WTC11 (cell line): ENCODE measurements around the gene PARP12. TPM values are rescaled to one million over a fixed set of nuclear protein-coding genes. Genes with fewer than 3 reads are reported as not detected.

ENCODE experiments used
- ATAC-seq: fragments of 200-7000 bp; cut with Tn5 transposase; 2 replicates; pipeline ENCODE4 v1.10.0; 2021; ENCODE audit warnings: mild to moderate bottlenecking, moderate library complexity
- CTCF ChIA-PET: fragments of 300-600 bp; sonication (Branson Sonifier 250); formaldehyde crosslinking; loops from one replicate; lab custom pipeline; 2021; ENCODE audit warnings: antibody characterized with exemption; lab: Charles Lee
- POLR2A ChIA-PET: fragments of 350-600 bp; sonication (Branson Sonifier 250); formaldehyde crosslinking; loops from one replicate; lab custom pipeline; 2021; ENCODE audit warnings: antibody characterized with exemption; lab: Charles Lee
- DNase-seq: peaks from one replicate; pipeline ENCODE4 v3.0.0; 2021; ENCODE audit warnings: low spot score
- H3K27ac Mint-ChIP-seq: 2 replicates; pipeline ENCODE4 v1.8.0; 2021; ENCODE audit warnings: mixed read lengths
- H3K27me3 Mint-ChIP-seq: 2 replicates; pipeline ENCODE4 v1.8.0; 2021; ENCODE audit warnings: low read depth, mild to moderate bottlenecking, moderate library complexity, mixed read lengths
- H3K36me3 Mint-ChIP-seq: 2 replicates; pipeline ENCODE4 v1.8.0; 2021; ENCODE audit warnings: mixed read lengths
- H3K4me1 Mint-ChIP-seq: 2 replicates; pipeline ENCODE4 v1.8.0; 2022; ENCODE audit warnings: mixed read lengths
- H3K4me3 Mint-ChIP-seq: 2 replicates; pipeline ENCODE4 v1.8.0; 2021; ENCODE audit warnings: mild to moderate bottlenecking, moderate library complexity, mixed read lengths
- H3K9me3 Mint-ChIP-seq: 2 replicates; pipeline ENCODE4 v1.8.0; 2021; ENCODE audit warnings: mixed read lengths
- EMX1 ChIP-seq: fragments of 250-450 bp; sonication (Bioruptor Pico); IDR thresholded peaks from 2 replicates; pipeline ENCODE4 v1.8.0; 2021; ENCODE audit warnings: mild to moderate bottlenecking
- GRHL2 ChIP-seq: fragments of 250-450 bp; sonication (Bioruptor Pico); IDR thresholded peaks from 2 replicates; pipeline ENCODE4 v1.8.0; 2022; ENCODE audit warnings: mild to moderate bottlenecking, moderate library complexity; ENCODE audit not compliant: insufficient replicate concordance, severe bottlenecking
- GTF2I ChIP-seq: fragments of 250-450 bp; sonication (Bioruptor Pico); conservative IDR thresholded peaks from 2 replicates; pipeline ENCODE4 v1.4.0; 2021; ENCODE audit warnings: mild to moderate bottlenecking
- JUN ChIP-seq: sonication (generic); formaldehyde crosslinking; IDR thresholded peaks from 2 replicates; pipeline ENCODE4 v1.8.0; 2023; ENCODE audit warnings: mild to moderate bottlenecking, missing genetic modification reagents
- RELA ChIP-seq: sonication (generic); formaldehyde crosslinking; IDR thresholded peaks from 2 replicates; pipeline ENCODE4 v1.8.1; 2022; ENCODE audit warnings: missing genetic modification reagents, mild to moderate bottlenecking, borderline replicate concordance
- ZNF138 ChIP-seq: sonication (generic); formaldehyde crosslinking; conservative IDR thresholded peaks from 2 replicates; pipeline ENCODE4 v1.8.1; 2022; ENCODE audit warnings: mild to moderate bottlenecking, moderate library complexity, missing genetic modification reagents
- ZNF219 ChIP-seq: sonication (generic); formaldehyde crosslinking; IDR thresholded peaks from 2 replicates; pipeline ENCODE4 v1.8.0; 2023; ENCODE audit warnings: missing genetic modification reagents, mild to moderate bottlenecking, borderline replicate concordance
- ZNF317 ChIP-seq: sonication (generic); formaldehyde crosslinking; IDR thresholded peaks from 2 replicates; pipeline ENCODE4 v1.8.1; 2023; ENCODE audit warnings: low read depth, mild to moderate bottlenecking, moderate library complexity, missing genetic modification reagents, borderline replicate concordance
- ZNF423 ChIP-seq: fragments of 250-450 bp; sonication (Bioruptor Pico); IDR thresholded peaks from 2 replicates; pipeline ENCODE4 v2.1.2; 2022; ENCODE audit warnings: mild to moderate bottlenecking, moderate library complexity
- total RNA-seq: library from RNA; stranded (reverse); gene quantifications from 3 replicates; pipeline ENCODE4 v1.2.3, GENCODE V29; 2021
- TF ChIP-seq, protein P1 (sequence below): sonication (generic); formaldehyde crosslinking; IDR thresholded peaks from 2 replicates; pipeline ENCODE4 v1.8.1; 2023; ENCODE audit warnings: mild to moderate bottlenecking, missing genetic modification reagents, moderate library complexity
- TF ChIP-seq, protein P2 (sequence below): sonication (generic); formaldehyde crosslinking; conservative IDR thresholded peaks from 2 replicates; pipeline ENCODE4 v1.8.1; 2023; ENCODE audit warnings: mild to moderate bottlenecking, low read depth, missing genetic modification reagents, moderate library complexity
- TF ChIP-seq, protein P3 (sequence below): sonication (generic); formaldehyde crosslinking; IDR thresholded peaks from 2 replicates; pipeline ENCODE4 v1.8.1; 2023; ENCODE audit warnings: mild to moderate bottlenecking, missing genetic modification reagents, moderate library complexity
- TF ChIP-seq, protein P4 (sequence below): sonication (generic); formaldehyde crosslinking; IDR thresholded peaks from 2 replicates; pipeline ENCODE4 v1.8.1; 2022; ENCODE audit warnings: mild to moderate bottlenecking, moderate library complexity, missing genetic modification reagents
- TF ChIP-seq, protein P5 (sequence below): sonication (generic); formaldehyde crosslinking; IDR thresholded peaks from 2 replicates; pipeline ENCODE4 v1.8.1; 2023; ENCODE audit warnings: mild to moderate bottlenecking, missing genetic modification reagents
- TF ChIP-seq, protein P6 (sequence below): fragments of 200-600 bp; IDR thresholded peaks from 2 replicates; pipeline ENCODE4 v1.8.0; 2022; ENCODE audit warnings: antibody characterized with exemption
- TF ChIP-seq, protein P7 (sequence below): fragments of 250-450 bp; sonication (Bioruptor Pico); IDR thresholded peaks from 2 replicates; pipeline ENCODE4 v2.1.2; 2022; ENCODE audit warnings: mild to moderate bottlenecking, moderate library complexity
- TF ChIP-seq, protein P8 (sequence below): sonication (generic); formaldehyde crosslinking; IDR thresholded peaks from 2 replicates; pipeline ENCODE4 v1.8.1; 2022; ENCODE audit warnings: mild to moderate bottlenecking, missing genetic modification reagents, moderate library complexity, borderline replicate concordance
- TF ChIP-seq, protein P9 (sequence below): sonication (generic); formaldehyde crosslinking; IDR thresholded peaks from 2 replicates; pipeline ENCODE4 v1.8.1; 2022; ENCODE audit warnings: low read depth, mild to moderate bottlenecking, moderate library complexity, missing genetic modification reagents, borderline replicate concordance

Gene PARP12
- total RNA-seq, 1 experiment from 2014 or later = 9.1 TPM

DNA sequence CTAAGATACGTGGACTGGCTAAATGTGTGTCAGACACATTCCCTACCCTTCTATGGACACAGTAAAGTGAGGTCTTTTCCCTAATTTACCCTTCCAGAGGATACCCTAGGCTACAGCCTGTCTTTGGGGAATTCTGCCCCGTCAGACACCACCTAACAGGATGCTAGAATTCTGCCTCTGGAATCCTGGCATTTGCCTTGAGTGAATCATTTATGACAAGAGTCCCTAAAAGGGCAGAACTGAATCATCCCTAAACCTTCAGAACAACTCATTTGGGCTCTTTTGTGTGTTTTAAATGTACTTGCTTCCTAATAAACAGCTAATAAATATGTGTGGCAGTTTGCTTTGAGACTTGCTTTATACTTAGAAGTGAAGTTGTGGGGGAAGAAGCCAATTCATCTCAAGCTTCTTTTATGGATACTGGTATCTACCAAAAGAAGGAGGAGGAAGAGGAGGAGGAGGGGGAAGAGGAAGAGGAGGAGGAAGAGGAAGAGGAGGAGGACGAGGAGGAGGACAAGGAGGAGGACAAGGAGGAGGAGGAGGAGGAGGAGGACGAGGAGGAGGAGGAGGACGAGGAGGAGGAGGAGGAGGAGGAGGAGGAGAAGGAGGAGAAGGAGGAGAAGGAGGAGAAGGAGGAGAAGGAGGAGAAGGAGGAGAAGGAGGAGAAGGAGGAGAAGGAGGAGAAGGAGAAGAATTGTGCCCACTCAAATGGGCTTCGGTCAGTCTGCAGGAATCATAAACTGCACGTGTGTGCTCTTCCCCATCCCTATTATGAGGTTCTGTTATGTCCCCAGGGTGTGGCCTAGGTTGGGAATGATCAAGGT lies 27.1 kb downstream of the PARP12 start (continued):
- TF ChIP-seq EMX1 (no peak), ZNF138 (CRISPR knock-in tag) (no peak), JUN (CRISPR knock-in tag) (no peak)
- TF ChIP-seq, protein P1, sequence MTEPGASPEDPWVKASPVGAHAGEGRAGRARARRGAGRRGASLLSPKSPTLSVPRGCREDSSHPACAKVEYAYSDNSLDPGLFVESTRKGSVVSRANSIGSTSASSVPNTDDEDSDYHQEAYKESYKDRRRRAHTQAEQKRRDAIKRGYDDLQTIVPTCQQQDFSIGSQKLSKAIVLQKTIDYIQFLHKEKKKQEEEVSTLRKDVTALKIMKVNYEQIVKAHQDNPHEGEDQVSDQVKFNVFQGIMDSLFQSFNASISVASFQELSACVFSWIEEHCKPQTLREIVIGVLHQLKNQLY (CRISPR knock-in tag) = no peak
- TF ChIP-seq, protein P2, sequence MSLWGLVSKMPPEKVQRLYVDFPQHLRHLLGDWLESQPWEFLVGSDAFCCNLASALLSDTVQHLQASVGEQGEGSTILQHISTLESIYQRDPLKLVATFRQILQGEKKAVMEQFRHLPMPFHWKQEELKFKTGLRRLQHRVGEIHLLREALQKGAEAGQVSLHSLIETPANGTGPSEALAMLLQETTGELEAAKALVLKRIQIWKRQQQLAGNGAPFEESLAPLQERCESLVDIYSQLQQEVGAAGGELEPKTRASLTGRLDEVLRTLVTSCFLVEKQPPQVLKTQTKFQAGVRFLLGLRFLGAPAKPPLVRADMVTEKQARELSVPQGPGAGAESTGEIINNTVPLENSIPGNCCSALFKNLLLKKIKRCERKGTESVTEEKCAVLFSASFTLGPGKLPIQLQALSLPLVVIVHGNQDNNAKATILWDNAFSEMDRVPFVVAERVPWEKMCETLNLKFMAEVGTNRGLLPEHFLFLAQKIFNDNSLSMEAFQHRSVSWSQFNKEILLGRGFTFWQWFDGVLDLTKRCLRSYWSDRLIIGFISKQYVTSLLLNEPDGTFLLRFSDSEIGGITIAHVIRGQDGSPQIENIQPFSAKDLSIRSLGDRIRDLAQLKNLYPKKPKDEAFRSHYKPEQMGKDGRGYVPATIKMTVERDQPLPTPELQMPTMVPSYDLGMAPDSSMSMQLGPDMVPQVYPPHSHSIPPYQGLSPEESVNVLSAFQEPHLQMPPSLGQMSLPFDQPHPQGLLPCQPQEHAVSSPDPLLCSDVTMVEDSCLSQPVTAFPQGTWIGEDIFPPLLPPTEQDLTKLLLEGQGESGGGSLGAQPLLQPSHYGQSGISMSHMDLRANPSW (CRISPR knock-in tag) = no peak
- TF ChIP-seq, protein P3, sequence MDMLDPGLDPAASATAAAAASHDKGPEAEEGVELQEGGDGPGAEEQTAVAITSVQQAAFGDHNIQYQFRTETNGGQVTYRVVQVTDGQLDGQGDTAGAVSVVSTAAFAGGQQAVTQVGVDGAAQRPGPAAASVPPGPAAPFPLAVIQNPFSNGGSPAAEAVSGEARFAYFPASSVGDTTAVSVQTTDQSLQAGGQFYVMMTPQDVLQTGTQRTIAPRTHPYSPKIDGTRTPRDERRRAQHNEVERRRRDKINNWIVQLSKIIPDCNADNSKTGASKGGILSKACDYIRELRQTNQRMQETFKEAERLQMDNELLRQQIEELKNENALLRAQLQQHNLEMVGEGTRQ (CRISPR knock-in tag) = no peak
- TF ChIP-seq, all 79 proteins: peak for 0

DNA sequence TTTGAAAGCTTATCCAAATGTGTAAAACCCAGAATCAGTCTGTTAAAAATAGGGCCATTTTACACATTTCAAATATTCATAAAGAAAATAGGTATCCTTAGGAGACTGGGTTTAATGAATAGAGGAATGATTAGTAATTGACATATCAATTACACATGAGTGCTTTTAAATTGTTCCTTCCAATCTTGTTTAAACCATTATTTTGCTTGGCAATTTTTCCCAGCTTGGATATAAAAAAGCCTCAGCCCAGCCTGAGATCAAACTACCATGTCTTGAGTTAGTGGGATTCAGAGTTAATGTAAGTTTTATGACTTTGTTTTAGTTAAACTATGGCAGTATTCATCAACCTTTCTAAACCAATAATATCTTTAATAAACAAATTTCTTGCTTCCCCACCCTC lies 28.3 kb downstream of the PARP12 start:
- ATAC-seq = no peak
- Mint-ChIP-seq H3K27me3 (no peaks in the 10 kb centered on the region), H3K36me3 (peaks cover 9% of the 10 kb centered on the region; the same call in 1 of the 2 replicates), H3K4me3 (no peak overlapping the region), H3K9me3 (peaks cover 4% of the 10 kb centered on the region; the same call in 1 of the 2 replicates), H3K4me1 (no peaks in the 10 kb centered on the region), H3K27ac (no peak overlapping the region)
- ChIA-PET POLR2A (no interaction called here), CTCF (no interaction called here)
- no peak for DNase-seq
- TF ChIP-seq ZNF317 (CRISPR knock-in tag) (no peak), RELA (CRISPR knock-in tag) (no peak), GTF2I (no peak), ZNF219 (CRISPR knock-in tag) (no peak), ZNF138 (CRISPR knock-in tag) (no peak), ZNF423 (CRISPR knock-in tag) (no peak), GRHL2 (CRISPR knock-in tag) (no peak)
- TF ChIP-seq, protein P4, sequence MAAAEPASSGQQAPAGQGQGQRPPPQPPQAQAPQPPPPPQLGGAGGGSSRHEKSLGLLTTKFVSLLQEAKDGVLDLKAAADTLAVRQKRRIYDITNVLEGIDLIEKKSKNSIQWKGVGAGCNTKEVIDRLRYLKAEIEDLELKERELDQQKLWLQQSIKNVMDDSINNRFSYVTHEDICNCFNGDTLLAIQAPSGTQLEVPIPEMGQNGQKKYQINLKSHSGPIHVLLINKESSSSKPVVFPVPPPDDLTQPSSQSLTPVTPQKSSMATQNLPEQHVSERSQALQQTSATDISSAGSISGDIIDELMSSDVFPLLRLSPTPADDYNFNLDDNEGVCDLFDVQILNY (CRISPR knock-in tag) = no peak
- TF ChIP-seq, protein P5, sequence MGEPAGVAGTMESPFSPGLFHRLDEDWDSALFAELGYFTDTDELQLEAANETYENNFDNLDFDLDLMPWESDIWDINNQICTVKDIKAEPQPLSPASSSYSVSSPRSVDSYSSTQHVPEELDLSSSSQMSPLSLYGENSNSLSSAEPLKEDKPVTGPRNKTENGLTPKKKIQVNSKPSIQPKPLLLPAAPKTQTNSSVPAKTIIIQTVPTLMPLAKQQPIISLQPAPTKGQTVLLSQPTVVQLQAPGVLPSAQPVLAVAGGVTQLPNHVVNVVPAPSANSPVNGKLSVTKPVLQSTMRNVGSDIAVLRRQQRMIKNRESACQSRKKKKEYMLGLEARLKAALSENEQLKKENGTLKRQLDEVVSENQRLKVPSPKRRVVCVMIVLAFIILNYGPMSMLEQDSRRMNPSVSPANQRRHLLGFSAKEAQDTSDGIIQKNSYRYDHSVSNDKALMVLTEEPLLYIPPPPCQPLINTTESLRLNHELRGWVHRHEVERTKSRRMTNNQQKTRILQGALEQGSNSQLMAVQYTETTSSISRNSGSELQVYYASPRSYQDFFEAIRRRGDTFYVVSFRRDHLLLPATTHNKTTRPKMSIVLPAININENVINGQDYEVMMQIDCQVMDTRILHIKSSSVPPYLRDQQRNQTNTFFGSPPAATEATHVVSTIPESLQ (CRISPR knock-in tag) = no peak
- TF ChIP-seq, protein P6, sequence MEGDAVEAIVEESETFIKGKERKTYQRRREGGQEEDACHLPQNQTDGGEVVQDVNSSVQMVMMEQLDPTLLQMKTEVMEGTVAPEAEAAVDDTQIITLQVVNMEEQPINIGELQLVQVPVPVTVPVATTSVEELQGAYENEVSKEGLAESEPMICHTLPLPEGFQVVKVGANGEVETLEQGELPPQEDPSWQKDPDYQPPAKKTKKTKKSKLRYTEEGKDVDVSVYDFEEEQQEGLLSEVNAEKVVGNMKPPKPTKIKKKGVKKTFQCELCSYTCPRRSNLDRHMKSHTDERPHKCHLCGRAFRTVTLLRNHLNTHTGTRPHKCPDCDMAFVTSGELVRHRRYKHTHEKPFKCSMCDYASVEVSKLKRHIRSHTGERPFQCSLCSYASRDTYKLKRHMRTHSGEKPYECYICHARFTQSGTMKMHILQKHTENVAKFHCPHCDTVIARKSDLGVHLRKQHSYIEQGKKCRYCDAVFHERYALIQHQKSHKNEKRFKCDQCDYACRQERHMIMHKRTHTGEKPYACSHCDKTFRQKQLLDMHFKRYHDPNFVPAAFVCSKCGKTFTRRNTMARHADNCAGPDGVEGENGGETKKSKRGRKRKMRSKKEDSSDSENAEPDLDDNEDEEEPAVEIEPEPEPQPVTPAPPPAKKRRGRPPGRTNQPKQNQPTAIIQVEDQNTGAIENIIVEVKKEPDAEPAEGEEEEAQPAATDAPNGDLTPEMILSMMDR = no peak
- TF ChIP-seq, protein P7, sequence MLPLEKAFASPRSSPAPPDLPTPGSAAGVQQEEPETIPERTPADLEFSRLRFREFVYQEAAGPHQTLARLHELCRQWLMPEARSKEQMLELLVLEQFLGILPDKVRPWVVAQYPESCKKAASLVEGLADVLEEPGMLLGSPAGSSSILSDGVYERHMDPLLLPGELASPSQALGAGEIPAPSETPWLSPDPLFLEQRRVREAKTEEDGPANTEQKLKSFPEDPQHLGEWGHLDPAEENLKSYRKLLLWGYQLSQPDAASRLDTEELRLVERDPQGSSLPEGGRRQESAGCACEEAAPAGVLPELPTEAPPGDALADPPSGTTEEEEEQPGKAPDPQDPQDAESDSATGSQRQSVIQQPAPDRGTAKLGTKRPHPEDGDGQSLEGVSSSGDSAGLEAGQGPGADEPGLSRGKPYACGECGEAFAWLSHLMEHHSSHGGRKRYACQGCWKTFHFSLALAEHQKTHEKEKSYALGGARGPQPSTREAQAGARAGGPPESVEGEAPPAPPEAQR = no peak
- TF ChIP-seq, protein P8, sequence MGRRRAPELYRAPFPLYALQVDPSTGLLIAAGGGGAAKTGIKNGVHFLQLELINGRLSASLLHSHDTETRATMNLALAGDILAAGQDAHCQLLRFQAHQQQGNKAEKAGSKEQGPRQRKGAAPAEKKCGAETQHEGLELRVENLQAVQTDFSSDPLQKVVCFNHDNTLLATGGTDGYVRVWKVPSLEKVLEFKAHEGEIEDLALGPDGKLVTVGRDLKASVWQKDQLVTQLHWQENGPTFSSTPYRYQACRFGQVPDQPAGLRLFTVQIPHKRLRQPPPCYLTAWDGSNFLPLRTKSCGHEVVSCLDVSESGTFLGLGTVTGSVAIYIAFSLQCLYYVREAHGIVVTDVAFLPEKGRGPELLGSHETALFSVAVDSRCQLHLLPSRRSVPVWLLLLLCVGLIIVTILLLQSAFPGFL (CRISPR knock-in tag) = no peak
- TF ChIP-seq, protein P9, sequence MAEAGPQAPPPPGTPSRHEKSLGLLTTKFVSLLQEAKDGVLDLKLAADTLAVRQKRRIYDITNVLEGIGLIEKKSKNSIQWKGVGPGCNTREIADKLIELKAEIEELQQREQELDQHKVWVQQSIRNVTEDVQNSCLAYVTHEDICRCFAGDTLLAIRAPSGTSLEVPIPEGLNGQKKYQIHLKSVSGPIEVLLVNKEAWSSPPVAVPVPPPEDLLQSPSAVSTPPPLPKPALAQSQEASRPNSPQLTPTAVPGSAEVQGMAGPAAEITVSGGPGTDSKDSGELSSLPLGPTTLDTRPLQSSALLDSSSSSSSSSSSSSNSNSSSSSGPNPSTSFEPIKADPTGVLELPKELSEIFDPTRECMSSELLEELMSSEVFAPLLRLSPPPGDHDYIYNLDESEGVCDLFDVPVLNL (CRISPR knock-in tag) = no peak
